ENCODE measurements around the gene NAA60. TPM values are rescaled to one million over a fixed set of nuclear protein-coding genes. Genes with fewer than 3 reads are reported as not detected.
A peak's percentile ranks its signal among the peaks of the same experiment; 100 is the strongest.

NAA60 gene
- total RNA-seq, 1 donor from 2014 or later: 38.2 TPM

DNA sequence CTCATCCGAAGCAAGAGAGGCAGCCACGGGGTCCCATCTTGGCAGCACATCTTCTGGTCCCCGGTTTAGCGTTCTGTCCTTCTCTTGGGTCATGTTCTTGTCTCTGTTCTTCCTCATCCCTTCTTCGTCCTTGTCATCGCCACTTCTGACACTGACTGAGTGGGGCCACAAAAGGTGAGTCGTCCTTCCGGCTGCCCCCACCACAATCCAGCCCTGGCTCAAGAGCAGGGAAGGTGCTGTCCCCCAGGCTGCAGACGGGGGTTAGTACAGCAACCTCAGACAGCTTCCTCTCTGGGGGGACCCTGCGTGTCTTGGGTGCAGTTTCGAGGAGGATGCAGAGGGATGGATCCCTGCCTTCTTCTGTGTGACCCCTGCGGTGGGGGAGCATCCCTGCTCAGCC lies 21.8 kb downstream of the NAA60 start:
- DNase-seq: no peak

DNA sequence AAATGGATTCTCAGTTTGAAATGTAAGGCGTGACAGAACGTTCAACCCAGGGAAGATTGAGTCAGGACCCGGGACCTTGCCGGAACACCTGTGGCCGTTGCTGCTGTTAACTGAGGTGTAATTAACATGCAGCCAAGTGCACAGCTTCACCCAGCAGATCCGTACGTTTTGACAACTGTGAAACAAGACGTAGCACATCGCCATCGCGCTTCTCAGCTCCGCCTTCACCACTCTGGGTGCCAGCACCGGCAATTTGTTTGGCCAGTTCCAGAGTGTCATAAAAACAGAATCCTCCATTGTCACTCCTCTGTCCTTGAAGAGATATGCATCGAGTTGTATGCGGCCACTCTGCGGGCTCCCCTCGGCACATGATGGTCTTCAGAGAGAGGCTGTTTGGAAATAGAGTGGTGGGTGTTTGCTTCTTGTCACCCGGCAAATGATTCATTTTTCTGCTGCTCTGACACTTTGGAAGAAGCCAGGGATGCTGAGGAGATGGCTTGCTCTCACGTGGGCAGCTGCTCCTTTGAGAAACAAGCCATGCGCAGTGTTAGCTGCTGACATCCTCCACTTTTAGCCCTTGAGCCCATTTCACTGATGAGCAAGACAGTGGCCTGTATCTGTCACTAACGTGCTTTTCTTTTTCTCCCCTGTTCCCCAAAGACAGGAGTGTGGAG lies 22.6 kb downstream of the NAA60 start:
- Histone ChIP-seq H3K9me3 (replicated peaks) (no peaks in the 10 kb centered on the region), H3K4me3 (no peak overlapping the region), H3K27me3 (ENCODE audit: low read depth) (no peaks in the 10 kb centered on the region), H3K4me1 (peaks cover 100% of the 10 kb centered on the region), H3K27ac (replicated peaks) (peak overlapping the region; percentile 23), H3K36me3 (peaks cover 10% of the 10 kb centered on the region)
- TF ChIP-seq, protein P1, sequence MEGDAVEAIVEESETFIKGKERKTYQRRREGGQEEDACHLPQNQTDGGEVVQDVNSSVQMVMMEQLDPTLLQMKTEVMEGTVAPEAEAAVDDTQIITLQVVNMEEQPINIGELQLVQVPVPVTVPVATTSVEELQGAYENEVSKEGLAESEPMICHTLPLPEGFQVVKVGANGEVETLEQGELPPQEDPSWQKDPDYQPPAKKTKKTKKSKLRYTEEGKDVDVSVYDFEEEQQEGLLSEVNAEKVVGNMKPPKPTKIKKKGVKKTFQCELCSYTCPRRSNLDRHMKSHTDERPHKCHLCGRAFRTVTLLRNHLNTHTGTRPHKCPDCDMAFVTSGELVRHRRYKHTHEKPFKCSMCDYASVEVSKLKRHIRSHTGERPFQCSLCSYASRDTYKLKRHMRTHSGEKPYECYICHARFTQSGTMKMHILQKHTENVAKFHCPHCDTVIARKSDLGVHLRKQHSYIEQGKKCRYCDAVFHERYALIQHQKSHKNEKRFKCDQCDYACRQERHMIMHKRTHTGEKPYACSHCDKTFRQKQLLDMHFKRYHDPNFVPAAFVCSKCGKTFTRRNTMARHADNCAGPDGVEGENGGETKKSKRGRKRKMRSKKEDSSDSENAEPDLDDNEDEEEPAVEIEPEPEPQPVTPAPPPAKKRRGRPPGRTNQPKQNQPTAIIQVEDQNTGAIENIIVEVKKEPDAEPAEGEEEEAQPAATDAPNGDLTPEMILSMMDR (IDR thresholded peaks at IDR 0.05; ENCODE audit: borderline replicate concordance): no peak
- intact Hi-C loops (cut with micrococcal nuclease): no loop called here
- no peak for DNase-seq

More for the DNA sequence above, 21.8 kb downstream of the NAA60 start:
- intact Hi-C loops (cut with micrococcal nuclease): no loop called here
- Histone ChIP-seq H3K4me3 (no peak overlapping the region), H3K36me3 (peaks cover 10% of the 10 kb centered on the region), H3K9me3 (replicated peaks) (no peaks in the 10 kb centered on the region), H3K27me3 (ENCODE audit: low read depth) (no peaks in the 10 kb centered on the region), H3K27ac (replicated peaks) (no peak overlapping the region), H3K4me1 (peaks cover 100% of the 10 kb centered on the region)
- TF ChIP-seq, protein P1 (IDR thresholded peaks at IDR 0.05; ENCODE audit: borderline replicate concordance): no peak

DNA sequence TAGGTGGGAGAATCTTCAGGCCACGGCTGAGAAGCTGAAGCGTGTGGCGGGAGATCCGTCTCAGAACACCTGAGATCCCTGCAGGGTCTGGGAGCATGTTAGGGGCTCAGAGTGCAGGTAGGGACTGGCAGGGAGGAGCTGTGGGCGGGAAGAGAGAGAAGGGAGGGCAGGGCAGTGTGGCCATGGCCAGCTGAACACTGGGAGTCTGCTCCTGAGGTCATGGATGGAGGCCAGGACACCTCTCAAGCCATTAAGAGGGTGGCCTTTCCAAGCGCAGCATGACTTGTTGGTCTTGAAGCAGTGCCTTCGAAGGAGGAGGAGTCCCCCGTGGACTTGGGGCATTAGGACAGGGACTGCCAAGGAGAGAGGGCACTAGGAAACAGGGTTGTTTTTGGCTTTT lies 23.7 kb downstream of the NAA60 start:
- Histone ChIP-seq H3K27me3 (ENCODE audit: low read depth) (no peaks in the 10 kb centered on the region), H3K4me1 (peaks cover 100% of the 10 kb centered on the region), H3K27ac (replicated peaks) (peak overlapping the region; percentile 23), H3K4me3 (no peak overlapping the region), H3K9me3 (replicated peaks) (no peaks in the 10 kb centered on the region), H3K36me3 (peaks cover 10% of the 10 kb centered on the region)
- intact Hi-C loops (cut with micrococcal nuclease): no loop called here
- TF ChIP-seq, protein P1 (IDR thresholded peaks at IDR 0.05; ENCODE audit: borderline replicate concordance): no peak
- no peak for DNase-seq

DNA sequence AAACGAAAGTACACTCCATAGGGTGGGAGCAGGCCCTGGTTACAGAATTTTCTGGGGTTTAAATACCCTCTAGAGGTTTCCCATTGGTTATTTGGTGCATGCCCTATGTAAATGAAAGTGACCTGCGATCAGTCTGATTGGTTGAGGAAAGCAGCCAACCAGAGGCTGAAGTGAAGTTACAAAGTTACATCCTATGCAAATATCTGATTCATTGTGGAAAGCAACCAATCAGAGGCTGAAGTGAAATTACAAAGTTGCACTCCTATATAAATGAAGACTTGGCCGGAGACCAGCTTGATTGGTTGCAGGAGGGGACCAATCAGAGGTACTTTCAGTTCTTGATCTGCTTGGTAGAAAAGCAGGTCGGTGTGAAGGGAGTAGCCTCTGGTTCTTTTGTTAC lies 24.4 kb downstream of the NAA60 start:
- TF ChIP-seq, protein P1 (IDR thresholded peaks at IDR 0.05; ENCODE audit: borderline replicate concordance): no peak
- H3K4me1 ChIP-seq: peaks cover 100% of the 10 kb centered on the region
- DNase-seq: no peak
- H3K27ac ChIP-seq (replicated peaks): no peak overlapping the region
- H3K36me3 ChIP-seq: peaks cover 10% of the 10 kb centered on the region
- intact Hi-C loops (cut with micrococcal nuclease): no loop called here
- H3K9me3 ChIP-seq (replicated peaks): no peaks in the 10 kb centered on the region
- no peaks in the 10 kb centered on the region for H3K27me3 ChIP-seq (ENCODE audit: low read depth)
- no peak overlapping the region for H3K4me3 ChIP-seq

DNA sequence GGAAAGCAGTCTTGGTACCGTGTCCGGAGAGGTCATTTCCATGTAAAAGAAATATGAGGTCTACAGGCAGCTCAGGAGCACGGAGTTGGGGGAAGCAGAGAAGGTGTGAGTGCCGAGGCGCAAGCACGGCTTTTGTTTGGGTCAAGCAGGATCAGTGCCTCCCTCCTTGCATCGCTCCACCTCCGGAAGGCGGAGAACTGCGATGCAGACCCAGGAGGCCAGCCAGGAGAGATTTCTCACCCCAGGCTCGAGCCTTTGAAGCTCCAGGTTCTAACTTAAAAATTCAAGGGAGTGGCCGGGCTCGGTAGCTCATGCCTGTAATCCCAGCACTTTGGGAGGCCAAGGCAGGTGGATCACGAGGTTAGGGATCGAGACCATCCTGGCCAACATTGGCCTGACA lies 25.0 kb downstream of the NAA60 start:
- Histone ChIP-seq H3K36me3 (peaks cover 10% of the 10 kb centered on the region), H3K4me1 (peaks cover 100% of the 10 kb centered on the region), H3K27me3 (ENCODE audit: low read depth) (no peaks in the 10 kb centered on the region), H3K9me3 (replicated peaks) (no peaks in the 10 kb centered on the region), H3K27ac (replicated peaks) (no peak overlapping the region), H3K4me3 (no peak overlapping the region)
- TF ChIP-seq, protein P1 (IDR thresholded peaks at IDR 0.05; ENCODE audit: borderline replicate concordance): no peak
- intact Hi-C loops (cut with micrococcal nuclease): no loop called here
- DNase-seq: no peak

Measured in left ventricle myocardium inferior (tissue), 1 donor.